ENCODE data around the gene TMEM100. TPM values are rescaled to one million over a fixed set of nuclear protein-coding genes. Genes with fewer than 3 reads are reported as not detected.

Gene TMEM100
- total and polyA plus RNA-seq, 4 donors = 22.0 to 63.7 (median 47.0) TPM

- no peaks in the 10 kb centered on the region for H3K9me3 ChIP-seq (ENCODE audit: control insufficient read depth, insufficient read depth, low read length)
- peak overlapping the region; percentile 89 for H3K27ac ChIP-seq (ENCODE audit: low read depth, low read length)
- H3K4me1 ChIP-seq (ENCODE audit: control insufficient read depth, insufficient read depth, low read length) = peaks cover 11% of the 10 kb centered on the region
- no peaks in the 10 kb centered on the region for H3K36me3 ChIP-seq (ENCODE audit: control insufficient read depth, insufficient read depth, low read length)
- DNase-seq (ENCODE audit: low read depth in 4 of 6, low spot score in 6 of 6) = peak in 2 of 6 donors; percentile 76 to 79
- H3K4me3 ChIP-seq (ENCODE audit: low read depth, low read length) = no peak overlapping the region
- WGBS (ENCODE audit: insufficient coverage) = 40% methylated on average over 1 of the region's 4 CpGs
- no peaks in the 10 kb centered on the region for H3K27me3 ChIP-seq (ENCODE audit: control insufficient read depth, insufficient read depth, low read length)
These were observed 11.6 kb upstream of the TMEM100 start for GRCh38 chr17:55734128-55734781.

- peak overlapping the region; percentile 14 for H3K4me3 ChIP-seq (ENCODE audit: low read depth, low read length)
- H3K9me3 ChIP-seq (ENCODE audit: control insufficient read depth, insufficient read depth, low read length) = no peaks in the 10 kb centered on the region
- 11% methylated on average over 9 of the region's 10 CpGs for WGBS (ENCODE audit: insufficient coverage)
- DNase-seq (ENCODE audit: low read depth in 4 of 6, low spot score in 6 of 6) = peak in 2 of 6 donors; percentile 45 to 74
- peaks cover 11% of the 10 kb centered on the region for H3K4me1 ChIP-seq (ENCODE audit: control insufficient read depth, insufficient read depth, low read length)
- H3K27ac ChIP-seq (ENCODE audit: low read depth, low read length) = peak overlapping the region; percentile 89
- no peaks in the 10 kb centered on the region for H3K36me3 ChIP-seq (ENCODE audit: control insufficient read depth, insufficient read depth, low read length)
- no peaks in the 10 kb centered on the region for H3K27me3 ChIP-seq (ENCODE audit: control insufficient read depth, insufficient read depth, low read length)
These were observed 9.1 kb upstream of the TMEM100 start for GRCh38 chr17:55731586-55732250.

- Histone ChIP-seq H3K36me3 (ENCODE audit: control insufficient read depth, insufficient read depth, low read length) (no peaks in the 10 kb centered on the region), H3K9me3 (ENCODE audit: control insufficient read depth, insufficient read depth, low read length) (no peaks in the 10 kb centered on the region), H3K27ac (ENCODE audit: low read depth, low read length) (peak overlapping the region; percentile 89), H3K27me3 (ENCODE audit: control insufficient read depth, insufficient read depth, low read length) (no peaks in the 10 kb centered on the region), H3K4me1 (ENCODE audit: control insufficient read depth, insufficient read depth, low read length) (peaks cover 11% of the 10 kb centered on the region), H3K4me3 (ENCODE audit: low read depth, low read length) (no peak overlapping the region)
- DNase-seq (ENCODE audit: low read depth in 4 of 6, low spot score in 6 of 6) = peak in 1 of 6 donors; percentile 30
- 17% methylated on average over 1 of the region's 3 CpGs for WGBS (ENCODE audit: insufficient coverage)
These were observed 8.1 kb upstream of the TMEM100 start for GRCh38 chr17:55730808-55731207.

GRCh38 chr17:55730380-55730779 is 7.7 kb upstream of the TMEM100 start:
- WGBS (ENCODE audit: insufficient coverage) = no CpG with 5 or more reads among the region's 1 CpG
- DNase-seq (ENCODE audit: low read depth in 4 of 6, low spot score in 6 of 6) = no peak
- Histone ChIP-seq H3K27ac (ENCODE audit: low read depth, low read length) (peak overlapping the region; percentile 89), H3K9me3 (ENCODE audit: control insufficient read depth, insufficient read depth, low read length) (no peaks in the 10 kb centered on the region), H3K4me1 (ENCODE audit: control insufficient read depth, insufficient read depth, low read length) (peaks cover 11% of the 10 kb centered on the region), H3K36me3 (ENCODE audit: control insufficient read depth, insufficient read depth, low read length) (no peaks in the 10 kb centered on the region), H3K4me3 (ENCODE audit: low read depth, low read length) (no peak overlapping the region), H3K27me3 (ENCODE audit: control insufficient read depth, insufficient read depth, low read length) (no peaks in the 10 kb centered on the region)

- Histone ChIP-seq H3K27me3 (ENCODE audit: control insufficient read depth, insufficient read depth, low read length) (no peaks in the 10 kb centered on the region), H3K36me3 (ENCODE audit: control insufficient read depth, insufficient read depth, low read length) (no peaks in the 10 kb centered on the region), H3K9me3 (ENCODE audit: control insufficient read depth, insufficient read depth, low read length) (no peaks in the 10 kb centered on the region), H3K4me3 (ENCODE audit: low read depth, low read length) (no peak overlapping the region), H3K27ac (ENCODE audit: low read depth, low read length) (no peak overlapping the region), H3K4me1 (ENCODE audit: control insufficient read depth, insufficient read depth, low read length) (peaks cover 12% of the 10 kb centered on the region)
- no peak for DNase-seq (ENCODE audit: low read depth in 4 of 6, low spot score in 6 of 6)
- no CpG with 5 or more reads among the region's 1 CpG for WGBS (ENCODE audit: insufficient coverage)
These were observed 6.8 kb upstream of the TMEM100 start for GRCh38 chr17:55729484-55729883.

GRCh38 chr17:55728833-55729232 is 6.2 kb upstream of the TMEM100 start:
- no peaks in the 10 kb centered on the region for H3K36me3 ChIP-seq (ENCODE audit: control insufficient read depth, insufficient read depth, low read length)
- H3K9me3 ChIP-seq (ENCODE audit: control insufficient read depth, insufficient read depth, low read length) = no peaks in the 10 kb centered on the region
- peak overlapping the region; percentile 52 for H3K27ac ChIP-seq (ENCODE audit: low read depth, low read length)
- peaks cover 9% of the 10 kb centered on the region for H3K4me1 ChIP-seq (ENCODE audit: control insufficient read depth, insufficient read depth, low read length)
- H3K27me3 ChIP-seq (ENCODE audit: control insufficient read depth, insufficient read depth, low read length) = no peaks in the 10 kb centered on the region
- 44% methylated on average over 5 of the region's 5 CpGs for WGBS (ENCODE audit: insufficient coverage)
- no peak overlapping the region for H3K4me3 ChIP-seq (ENCODE audit: low read depth, low read length)
- no peak for DNase-seq (ENCODE audit: low read depth in 4 of 6, low spot score in 6 of 6)

- H3K27ac ChIP-seq (ENCODE audit: low read depth, low read length) = peak overlapping the region; percentile 52
- 73% methylated on average over 5 of the region's 5 CpGs for WGBS (ENCODE audit: insufficient coverage)
- no peak overlapping the region for H3K4me3 ChIP-seq (ENCODE audit: low read depth, low read length)
- no peak for DNase-seq (ENCODE audit: low read depth in 4 of 6, low spot score in 6 of 6)
- H3K27me3 ChIP-seq (ENCODE audit: control insufficient read depth, insufficient read depth, low read length) = no peaks in the 10 kb centered on the region
- H3K4me1 ChIP-seq (ENCODE audit: control insufficient read depth, insufficient read depth, low read length) = peaks cover 9% of the 10 kb centered on the region
- H3K36me3 ChIP-seq (ENCODE audit: control insufficient read depth, insufficient read depth, low read length) = no peaks in the 10 kb centered on the region
- H3K9me3 ChIP-seq (ENCODE audit: control insufficient read depth, insufficient read depth, low read length) = no peaks in the 10 kb centered on the region
These were observed 5.7 kb upstream of the TMEM100 start for GRCh38 chr17:55728361-55728760.

- Histone ChIP-seq H3K9me3 (ENCODE audit: control insufficient read depth, insufficient read depth, low read length) (no peaks in the 10 kb centered on the region), H3K27ac (ENCODE audit: low read depth, low read length) (peak overlapping the region; percentile 59), H3K4me3 (ENCODE audit: low read depth, low read length) (no peak overlapping the region), H3K27me3 (ENCODE audit: control insufficient read depth, insufficient read depth, low read length) (no peaks in the 10 kb centered on the region), H3K4me1 (ENCODE audit: control insufficient read depth, insufficient read depth, low read length) (peaks cover 9% of the 10 kb centered on the region), H3K36me3 (ENCODE audit: control insufficient read depth, insufficient read depth, low read length) (no peaks in the 10 kb centered on the region)
- DNase-seq (ENCODE audit: low read depth in 4 of 6, low spot score in 6 of 6) = no peak
- WGBS (ENCODE audit: insufficient coverage) = no CpG with 5 or more reads among the region's 1 CpG
These were observed 5.3 kb upstream of the TMEM100 start for GRCh38 chr17:55727920-55728319.

- no peaks in the 10 kb centered on the region for H3K27me3 ChIP-seq (ENCODE audit: control insufficient read depth, insufficient read depth, low read length)
- DNase-seq (ENCODE audit: low read depth in 4 of 6, low spot score in 6 of 6) = no peak
- no CpG with 5 or more reads among the region's 6 CpGs for WGBS (ENCODE audit: insufficient coverage)
- H3K36me3 ChIP-seq (ENCODE audit: control insufficient read depth, insufficient read depth, low read length) = no peaks in the 10 kb centered on the region
- no peaks in the 10 kb centered on the region for H3K9me3 ChIP-seq (ENCODE audit: control insufficient read depth, insufficient read depth, low read length)
- peak overlapping the region; percentile 59 for H3K27ac ChIP-seq (ENCODE audit: low read depth, low read length)
- no peak overlapping the region for H3K4me3 ChIP-seq (ENCODE audit: low read depth, low read length)
- H3K4me1 ChIP-seq (ENCODE audit: control insufficient read depth, insufficient read depth, low read length) = peaks cover 9% of the 10 kb centered on the region
These were observed 4.6 kb upstream of the TMEM100 start for GRCh38 chr17:55727275-55727674.

- no CpG with 5 or more reads among the region's 2 CpGs for WGBS (ENCODE audit: insufficient coverage)
- peak in 3 of 6 donors; percentile 50 to 94 (median 88) for DNase-seq (ENCODE audit: low read depth in 4 of 6, low spot score in 6 of 6)
- H3K27me3 ChIP-seq (ENCODE audit: control insufficient read depth, insufficient read depth, low read length) = no peaks in the 10 kb centered on the region
These were observed 3.8 kb upstream of the TMEM100 start for GRCh38 chr17:55726440-55726839.

More at GRCh38 chr17:55726440-55726839, 3.8 kb upstream of the TMEM100 start:
- no peaks in the 10 kb centered on the region for H3K36me3 ChIP-seq (ENCODE audit: control insufficient read depth, insufficient read depth, low read length)
- H3K4me1 ChIP-seq (ENCODE audit: control insufficient read depth, insufficient read depth, low read length) = peaks cover 3% of the 10 kb centered on the region
- no peak overlapping the region for H3K4me3 ChIP-seq (ENCODE audit: low read depth, low read length)
- H3K27ac ChIP-seq (ENCODE audit: low read depth, low read length) = peak overlapping the region; percentile 74
- H3K9me3 ChIP-seq (ENCODE audit: control insufficient read depth, insufficient read depth, low read length) = no peaks in the 10 kb centered on the region
